ENCODE data around the gene FOXL2NB. TPM values are rescaled to one million over a fixed set of nuclear protein-coding genes. Genes with fewer than 3 reads are reported as not detected.

FOXL2NB gene
- total and polyA plus RNA-seq, 10 of the 15 experiments (the other 5 are each of a cell fraction or from before 2014, with no cell fraction given) = not detected

DNA sequence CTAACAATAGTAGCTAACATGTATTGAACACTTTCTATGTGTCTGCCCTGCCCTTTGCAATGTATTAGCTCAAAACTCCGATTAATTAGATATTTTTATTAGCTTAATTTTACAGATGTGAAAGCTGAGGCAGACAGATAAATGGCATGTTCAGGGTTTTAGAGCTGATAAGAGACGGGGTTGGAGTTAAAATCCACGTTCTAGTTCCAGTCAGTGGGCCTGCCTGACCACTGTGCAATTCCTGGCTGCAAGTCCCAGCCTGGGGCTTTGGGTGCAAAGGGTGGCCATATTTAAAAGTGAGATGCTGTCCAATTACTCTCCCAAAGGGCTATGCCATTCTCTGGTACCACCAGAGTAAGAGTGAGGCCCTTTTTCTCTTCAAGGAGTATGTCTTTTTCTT lies 33.3 kb upstream of the FOXL2NB start:
- H3K27me3 ChIP-seq (replicated peaks in 1 of 2; ENCODE audit: control insufficient read depth in 2 of 2, insufficient read depth in 2 of 2, low read length in 1 of 2) = peaks cover 0 to 4% of the 10 kb centered on the region in 2 experiments; a peak in 2 of 4 replicates

More for the DNA sequence above, 33.3 kb upstream of the FOXL2NB start:
- no peak overlapping the region for H2AFZ ChIP-seq (ENCODE audit: control insufficient read depth, low read depth, low read length)
- ChIA-PET SMC1A (ENCODE audit: uncharacterized antibody, unreplicated experiment) (interaction anchor here (1.0 to 7.1 kb wide), 10 partner anchors 10 to 344 kb away, joined by 3 to 132 read pairs (median 5); partner anchors contain the start of gene CEP70), CTCF (interaction anchor here (0.7 to 18.6 kb wide), 9 partner anchors 10 to 496 kb away, joined by 3 to 451 read pairs (median 6); partner anchors contain the start of gene CEP70), RAD21 (ENCODE audit: unreplicated experiment) (interaction anchor here (0.9 to 7.7 kb wide), 4 partner anchors 198 to 454 kb away, joined by 3 to 146 read pairs (median 12); partner anchors contain the start of gene CEP70), POLR2A (no interaction called here)
- H3K4me3 ChIP-seq = no peak overlapping the region
- H3K27ac ChIP-seq (ENCODE audit: control insufficient read depth, insufficient read depth) = no peak overlapping the region
- peaks cover 3% of the 10 kb centered on the region; the same call in 1 of the 2 replicates for H3K4me1 ChIP-seq (ENCODE audit: control insufficient read depth, insufficient read depth, low read length)
- no peaks in the 10 kb centered on the region for H3K79me2 ChIP-seq (ENCODE audit: control insufficient read depth, insufficient read depth, low read length)
- no peak for FAIRE-seq
- in situ Hi-C loops (cut with MboI) = loop anchor here (10.0 kb wide), 1 partner anchor 849 kb away; no protein-coding TSS in a partner anchor
- H3K9ac ChIP-seq (ENCODE audit: control insufficient read depth, insufficient read depth, low read length) = no peak overlapping the region
- TF ChIP-seq RBBP5 (conservative IDR thresholded peaks at IDR 0.05) (no peak), SUZ12 (IDR thresholded peaks at IDR 0.05; ENCODE audit: unreplicated experiment) (no peak), IKZF2 (IDR thresholded peaks at IDR 0.05) (no peak), GATAD2B (conservative IDR thresholded peaks at IDR 0.05; ENCODE audit: low read depth) (no peak), RCOR1 (conservative IDR thresholded peaks at IDR 0.05; ENCODE audit: low read depth, low read length) (no peak), TARDBP (IDR thresholded peaks at IDR 0.05; ENCODE audit: borderline replicate concordance) (no peak), IRF5 (IDR thresholded peaks at IDR 0.05; ENCODE audit: borderline replicate concordance) (no peak), RFX5 (IDR thresholded peaks at IDR 0.05; ENCODE audit: low read depth, low read length) (no peak), ZNF384 (IDR thresholded peaks at IDR 0.05; ENCODE audit: borderline replicate concordance, low read depth, low read length) (no peak), SREBF2 (IDR thresholded peaks at IDR 0.05; ENCODE audit: low read length) (no peak), CBX3 (IDR thresholded peaks at IDR 0.05; ENCODE audit: borderline replicate concordance, low read depth) (no peak), HDAC2 (IDR thresholded peaks at IDR 0.05) (no peak), MXI1 (IDR thresholded peaks at IDR 0.05; ENCODE audit: low read depth, low read length) (no peak), NRF1 (conservative IDR thresholded peaks at IDR 0.05; ENCODE audit: low read depth, low read length) (no peak), POU2F2 (IDR thresholded peaks at IDR 0.05; ENCODE audit: borderline replicate concordance, low read depth, low read length) (no peak), ETV6 (conservative IDR thresholded peaks at IDR 0.05 in 1 of 2, IDR thresholded peaks at IDR 0.05 in 1 of 2; ENCODE audit: borderline replicate concordance in 1 of 2, low read depth in 1 of 2) (no peak)
- TF ChIP-seq, protein P1, sequence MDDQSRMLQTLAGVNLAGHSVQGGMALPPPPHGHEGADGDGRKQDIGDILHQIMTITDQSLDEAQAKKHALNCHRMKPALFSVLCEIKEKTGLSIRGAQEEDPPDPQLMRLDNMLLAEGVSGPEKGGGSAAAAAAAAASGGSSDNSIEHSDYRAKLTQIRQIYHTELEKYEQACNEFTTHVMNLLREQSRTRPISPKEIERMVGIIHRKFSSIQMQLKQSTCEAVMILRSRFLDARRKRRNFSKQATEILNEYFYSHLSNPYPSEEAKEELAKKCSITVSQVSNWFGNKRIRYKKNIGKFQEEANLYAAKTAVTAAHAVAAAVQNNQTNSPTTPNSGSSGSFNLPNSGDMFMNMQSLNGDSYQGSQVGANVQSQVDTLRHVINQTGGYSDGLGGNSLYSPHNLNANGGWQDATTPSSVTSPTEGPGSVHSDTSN (IDR thresholded peaks at IDR 0.05; ENCODE audit: insufficient replicate concordance, low read depth, low read length) = no peak
- TF ChIP-seq, protein P2, sequence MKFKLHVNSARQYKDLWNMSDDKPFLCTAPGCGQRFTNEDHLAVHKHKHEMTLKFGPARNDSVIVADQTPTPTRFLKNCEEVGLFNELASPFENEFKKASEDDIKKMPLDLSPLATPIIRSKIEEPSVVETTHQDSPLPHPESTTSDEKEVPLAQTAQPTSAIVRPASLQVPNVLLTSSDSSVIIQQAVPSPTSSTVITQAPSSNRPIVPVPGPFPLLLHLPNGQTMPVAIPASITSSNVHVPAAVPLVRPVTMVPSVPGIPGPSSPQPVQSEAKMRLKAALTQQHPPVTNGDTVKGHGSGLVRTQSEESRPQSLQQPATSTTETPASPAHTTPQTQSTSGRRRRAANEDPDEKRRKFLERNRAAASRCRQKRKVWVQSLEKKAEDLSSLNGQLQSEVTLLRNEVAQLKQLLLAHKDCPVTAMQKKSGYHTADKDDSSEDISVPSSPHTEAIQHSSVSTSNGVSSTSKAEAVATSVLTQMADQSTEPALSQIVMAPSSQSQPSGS (IDR thresholded peaks at IDR 0.05; ENCODE audit: low read length) = no peak
- no TSS peak for BruUV-seq (replicated peaks)
- H3K4me2 ChIP-seq (ENCODE audit: control insufficient read depth, insufficient read depth) = no peak overlapping the region
- ATAC-seq = no peak
- no peaks in the 10 kb centered on the region for H3K9me3 ChIP-seq (replicated peaks; ENCODE audit: control insufficient read depth, insufficient read depth, low read length)
- intact Hi-C loops (cut with micrococcal nuclease; ENCODE audit: unreplicated experiment) = loop anchor here (2.0 kb wide), 2 partner anchors 79 to 435 kb away; partner anchors contain the start of gene PIK3CB
- no peak for DNase-seq (ENCODE audit: low read depth, low spot score)
- 61% methylated on average over 3 of the region's 3 CpGs for WGBS (ENCODE audit: insufficient coverage, insufficient replicate concordance, low lambda C conversion rate, missing lambda C conversion rate)
- no peaks in the 10 kb centered on the region for H4K20me1 ChIP-seq (ENCODE audit: control insufficient read depth, insufficient read depth)
- H3K36me3 ChIP-seq (ENCODE audit: control insufficient read depth in 2 of 2, insufficient read depth in 2 of 2, low read length in 1 of 2) = no peaks in the 10 kb centered on the region
